Measurements from ENCODE around the gene LRP10.

The LRP10 gene

DNA sequence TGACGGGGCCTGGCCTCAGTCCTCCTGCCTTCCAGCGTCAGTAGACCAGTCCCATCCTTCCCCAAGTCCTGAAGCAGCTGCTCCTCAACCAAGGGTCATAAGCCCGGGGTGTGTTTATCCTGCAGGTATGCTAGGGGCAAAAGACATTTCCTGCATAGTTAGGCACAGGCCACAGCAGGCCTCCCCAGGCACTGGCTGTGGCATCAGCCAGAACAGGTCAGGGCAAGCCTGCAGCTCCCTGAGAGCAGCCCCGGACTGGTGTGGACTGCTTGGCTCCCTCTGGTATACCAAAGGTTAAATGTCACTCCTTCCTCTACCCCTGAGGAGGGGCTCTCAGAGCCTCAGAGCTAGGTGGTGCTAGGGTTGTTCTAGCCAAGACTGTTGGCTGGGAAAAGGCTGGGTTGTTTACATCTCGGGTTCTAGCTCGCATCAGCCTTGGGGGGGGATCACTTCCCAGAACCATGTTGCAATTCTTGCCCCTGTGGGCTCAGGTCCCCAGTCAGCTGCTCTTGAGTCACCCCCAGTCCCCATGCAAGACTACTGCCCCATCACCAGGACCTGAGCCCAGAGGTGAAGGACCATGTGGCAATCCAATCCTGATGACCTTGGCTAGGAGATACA, 32.3 kb upstream of the LRP10 start:
- in situ Hi-C loops (cut with MboI; ENCODE audit: low sequenced_read_pairs, unreplicated experiment): no loop called here
- DNase-seq (ENCODE audit: low spot score): peak; percentile 18
- TF ChIP-seq, protein P1, sequence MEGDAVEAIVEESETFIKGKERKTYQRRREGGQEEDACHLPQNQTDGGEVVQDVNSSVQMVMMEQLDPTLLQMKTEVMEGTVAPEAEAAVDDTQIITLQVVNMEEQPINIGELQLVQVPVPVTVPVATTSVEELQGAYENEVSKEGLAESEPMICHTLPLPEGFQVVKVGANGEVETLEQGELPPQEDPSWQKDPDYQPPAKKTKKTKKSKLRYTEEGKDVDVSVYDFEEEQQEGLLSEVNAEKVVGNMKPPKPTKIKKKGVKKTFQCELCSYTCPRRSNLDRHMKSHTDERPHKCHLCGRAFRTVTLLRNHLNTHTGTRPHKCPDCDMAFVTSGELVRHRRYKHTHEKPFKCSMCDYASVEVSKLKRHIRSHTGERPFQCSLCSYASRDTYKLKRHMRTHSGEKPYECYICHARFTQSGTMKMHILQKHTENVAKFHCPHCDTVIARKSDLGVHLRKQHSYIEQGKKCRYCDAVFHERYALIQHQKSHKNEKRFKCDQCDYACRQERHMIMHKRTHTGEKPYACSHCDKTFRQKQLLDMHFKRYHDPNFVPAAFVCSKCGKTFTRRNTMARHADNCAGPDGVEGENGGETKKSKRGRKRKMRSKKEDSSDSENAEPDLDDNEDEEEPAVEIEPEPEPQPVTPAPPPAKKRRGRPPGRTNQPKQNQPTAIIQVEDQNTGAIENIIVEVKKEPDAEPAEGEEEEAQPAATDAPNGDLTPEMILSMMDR (IDR thresholded peaks at IDR 0.05; ENCODE audit: borderline replicate concordance, control extremely low read depth, extremely low read depth, insufficient read depth, missing control alignments): no peak

GRCh38 chr14:22841311-22841710, 30.2 kb upstream of the LRP10 start:
- in situ Hi-C loops (cut with MboI; ENCODE audit: low sequenced_read_pairs, unreplicated experiment): no loop called here
- TF ChIP-seq, protein P1 (IDR thresholded peaks at IDR 0.05; ENCODE audit: borderline replicate concordance, control extremely low read depth, extremely low read depth, insufficient read depth, missing control alignments): no peak
- no peak for DNase-seq (ENCODE audit: low spot score)

GRCh38 chr14:22841769-22842168, 29.8 kb upstream of the LRP10 start:
- in situ Hi-C loops (cut with MboI; ENCODE audit: low sequenced_read_pairs, unreplicated experiment): no loop called here

GRCh38 chr14:22842211-22843122, 29.1 kb upstream of the LRP10 start:
- in situ Hi-C loops (cut with MboI; ENCODE audit: low sequenced_read_pairs, unreplicated experiment): no loop called here
- no peak for DNase-seq (ENCODE audit: low spot score)
- TF ChIP-seq, protein P1 (IDR thresholded peaks at IDR 0.05; ENCODE audit: borderline replicate concordance, control extremely low read depth, extremely low read depth, insufficient read depth, missing control alignments): no peak

More at GRCh38 chr14:22841769-22842168, 29.8 kb upstream of the LRP10 start:
- DNase-seq (ENCODE audit: low spot score): no peak
- TF ChIP-seq, protein P1 (IDR thresholded peaks at IDR 0.05; ENCODE audit: borderline replicate concordance, control extremely low read depth, extremely low read depth, insufficient read depth, missing control alignments): no peak

- DNase-seq (ENCODE audit: low spot score): no peak
- TF ChIP-seq, protein P1 (IDR thresholded peaks at IDR 0.05; ENCODE audit: borderline replicate concordance, control extremely low read depth, extremely low read depth, insufficient read depth, missing control alignments): no peak
- in situ Hi-C loops (cut with MboI; ENCODE audit: low sequenced_read_pairs, unreplicated experiment): no loop called here
Measured at GRCh38 chr14:22843123-22843925, 28.2 kb upstream of the LRP10 start.
